Adrenal gland (tissue), 19 donors: Measurements from ENCODE around the gene PBLD. TPM values are rescaled to one million over a fixed set of nuclear protein-coding genes. Genes with fewer than 3 reads are reported as not detected.

Experiments
- DNase-seq, 7 donors: peaks; one replicate each; pipeline ENCODE4 v3.0.0-alpha.2; 2019 to 2020
- H3K27ac ChIP-seq, 5 donors: fragments of 200-600 bp; sonication (generic) in 4 of 5; 1 replicate in 3 of 5; 2 replicates in 2 of 5; pipeline versions ENCODE4 v1.5.1 to v1.8.0; 2016 to 2020; ENCODE audit warnings: mild to moderate bottlenecking in 1 of 5
- H3K27me3 ChIP-seq: fragments of 200-600 bp; 2 replicates; pipeline ENCODE4 v1.8.0; 2021
- H3K36me3 ChIP-seq, 2 donors: fragments of 200-600 bp; replicated peaks in 1 of 2; 1 replicate in 1 of 2; 2 replicates in 1 of 2; pipeline versions ENCODE4 v1.5.1 to v1.8.0; 2018 to 2022
- H3K4me1 ChIP-seq, 2 donors: fragments of 200-600 bp; replicated peaks in 1 of 2; 1 replicate in 1 of 2; 2 replicates in 1 of 2; pipeline versions ENCODE4 v1.5.1 to v1.8.0; 2018 to 2021
- H3K4me3 ChIP-seq, 4 donors: fragments of 200-600 bp; sonication (generic) in 3 of 4; one replicate each; pipeline ENCODE4 v1.5.1; 2016 to 2018
- H3K9me3 ChIP-seq, 3 donors: fragments of 200-600 bp; sonication (generic) in 1 of 3; replicated peaks in 1 of 3; 1 replicate in 2 of 3; 2 replicates in 1 of 3; pipeline versions ENCODE4 v1.5.1 to v1.8.0; 2016 to 2021
- POLR2A ChIP-seq, 2 donors: fragments of 450-650 bp; IDR thresholded peaks; one replicate each; pipeline ENCODE4 v1.6.1; 2017; ENCODE audit warnings: antibody characterized with exemption in 2 of 2, mild to moderate bottlenecking in 2 of 2, moderate library complexity in 1 of 2
- WGBS, 4 donors: extraction: QIAGEN DNeasy Blood & Tissue Kit in 2 of 4; methylation state at CpG; one replicate each; pipeline versions ENCODE4 v1.1.5 to v1.1.7; 2013 to 2017; 5-methylcytosine and 5-hydroxymethylcytosine counted together
- intact Hi-C, 2 donors: fragments of 100-400 bp; cut with DNase I; formaldehyde crosslinking; loops; one replicate each; pipeline versions ENCODE4 v1.14.1 to v1.15.0; 2022 to 2023
- long read RNA-seq, 10 donors: library from polyadenylated mRNA in 3 of 10; unstranded in 2 of 10; stranded (forward) in 1 of 10; transcript quantifications; one replicate each; pipeline ENCODE4 v2.0.0 and lab custom pipeline, GENCODE V29; 2021 to 2026
- polyA plus RNA-seq, 3 donors: library from polyadenylated mRNA; stranded (reverse); fragments of 200-250 nt in 2 of 3; fragments of 350-450 nt in 1 of 3; fragmentation: Illumina TruSeq in 1 of 3; extraction: RNeasy Lipid Tissue Mini Kit (QIAGEN cat#74804) in 1 of 3; gene quantifications; one replicate each; pipeline ENCODE4 v1.2.3, GENCODE V29; 2013 to 2014
- total RNA-seq, 9 donors: library from RNA; depleted of rRNA in 4 of 9; stranded (reverse); fragments of >200 nt in 4 of 9; fragments of 120-200 nt in 1 of 9; fragmentation: NEBNext Ultra II Directional in 1 of 9; extraction: Animal tissue kit (Norgen Biotek cat#: 25700) in 1 of 9; gene quantifications; one replicate each; pipeline versions ENCODE4 v1.1.0 to v1.2.4, GENCODE V29; 2013 to 2023
- TF ChIP-seq, protein P1 (sequence below), 6 experiments: fragments of 450-650 bp in 4 of 6; fragments of 200-600 bp in 2 of 6; sonication (generic) in 1 of 6; IDR thresholded peaks; 1 replicate in 5 of 6; 2 replicates in 1 of 6; pipeline versions ENCODE4 v1.5.1 to v1.8.0; 2016 to 2021; ENCODE audit warnings: antibody characterized with exemption in 6 of 6, mild to moderate bottlenecking in 2 of 6, moderate library complexity in 1 of 6
- donor health status: healthy with polysubstance abuse.
- donor health status: Bipolar disorder and iron deficiency.
- donor health status: DM: yes; HTN: yes; CAD: no.
- donor health status: DM: no; HTN: no; CAD: no.
- donor health status: DM: no; HTN: no; CAD: no.
- donor health status: DM: yes; HTN: yes; CAD: no.

The PBLD gene
- total RNA-seq (10 to 100 TPM; 11.6 to 32.9 (median 18.7) TPM), polyA plus RNA-seq (10 to 100 TPM in 1 of 3 donors, 1 to 10 TPM in 2; 6.8 to 20.0 (median 7.7) TPM)
- long read RNA-seq, donor 1, partial matches to known transcripts, result 106 of 145 reads
- long read RNA-seq, donor 1, other reads (novel, unspliced or antisense), result 38 of 145 reads
- long read RNA-seq, donor 2, partial matches to known transcripts, result 99 of 121 reads
- long read RNA-seq, donor 2, other reads (novel, unspliced or antisense), result 20 of 121 reads
- long read RNA-seq, donor 3, partial matches to known transcripts, result 0 of 1 reads
- long read RNA-seq, donor 3, other reads (novel, unspliced or antisense), result 0 of 1 reads
- long read RNA-seq, donor 4, partial matches to known transcripts, result 3 of 12 reads
- long read RNA-seq, donor 4, other reads (novel, unspliced or antisense), result 2 of 12 reads
- long read RNA-seq, donor 5, transcript PBLD-202 (10 exons, 2,165 nt), result major isoform, 17 of 47 reads
- long read RNA-seq, donor 5, transcript PBLD-204 (10 exons, 2,587 nt), result minor isoform, 15 of 47 reads
- long read RNA-seq, donor 5, partial matches to known transcripts, result 1 of 47 reads
- long read RNA-seq, donor 5, other reads (novel, unspliced or antisense), result 14 of 47 reads
- long read RNA-seq, donor 6, partial matches to known transcripts, result 1 of 4 reads
- long read RNA-seq, donor 6, other reads (novel, unspliced or antisense), result 1 of 4 reads
- long read RNA-seq, donor 7, partial matches to known transcripts, result 0 of 2 reads
- long read RNA-seq, donor 7, other reads (novel, unspliced or antisense), result 0 of 2 reads
- long read RNA-seq, donor 8, partial matches to known transcripts, result 0 of 2 reads
- long read RNA-seq, donor 8, other reads (novel, unspliced or antisense), result 0 of 2 reads
- long read RNA-seq, donor 9, partial matches to known transcripts, result 115 of 161 reads
- long read RNA-seq, donor 9, other reads (novel, unspliced or antisense), result 41 of 161 reads
- long read RNA-seq, donor 10, partial matches to known transcripts, result 0 of 1 reads
- long read RNA-seq, donor 10, other reads (novel, unspliced or antisense), result 0 of 1 reads

DNA sequence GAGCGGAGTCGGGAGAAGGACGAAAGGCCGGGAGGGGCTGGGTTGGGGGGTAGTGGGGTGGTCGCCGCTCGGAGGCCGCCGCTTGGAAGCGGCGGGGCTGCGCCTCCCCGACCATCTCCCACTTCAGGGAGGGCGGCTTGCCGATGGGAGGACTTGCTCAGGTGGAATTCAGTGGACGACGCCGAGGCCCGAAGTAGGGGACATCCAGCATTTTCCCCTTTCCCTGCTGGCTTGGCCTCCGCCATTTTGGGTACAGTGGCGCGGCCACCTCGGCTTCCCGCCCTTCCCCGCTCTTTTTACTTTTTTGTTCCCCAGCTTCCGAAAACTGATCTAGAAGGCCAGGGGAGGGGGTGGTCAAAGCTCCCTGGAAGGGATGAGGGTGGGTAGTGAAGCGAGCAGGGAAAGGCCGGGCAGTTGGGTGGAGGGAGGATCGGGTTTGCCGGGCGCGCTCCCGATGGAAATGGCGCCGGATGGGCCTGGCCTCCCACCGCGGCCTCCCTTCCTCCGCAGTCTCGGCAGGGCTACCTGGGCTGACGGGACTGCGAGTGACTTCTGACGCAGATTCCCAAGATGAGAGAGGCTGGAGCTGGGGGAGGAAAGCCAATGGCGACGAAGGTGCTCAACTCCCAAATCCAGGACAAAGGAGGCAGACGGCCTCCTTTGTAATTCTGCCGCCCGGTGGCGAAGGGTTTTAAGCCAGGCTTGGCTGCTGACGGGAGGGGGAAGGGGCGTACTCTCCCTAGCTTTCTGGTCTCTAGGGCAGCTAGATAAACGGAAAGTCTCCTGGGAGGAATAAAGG lies at the start of gene PBLD:
PBLD (minus strand) TSS at position 670 of the 799 bp plus-strand sequence. CDS start 26,084 bp downstream, outside the sequence.
- peaks cover 48 to 61% of the 10 kb centered on the region in 2 donors for H3K4me1 ChIP-seq
- TF ChIP-seq, protein P1, sequence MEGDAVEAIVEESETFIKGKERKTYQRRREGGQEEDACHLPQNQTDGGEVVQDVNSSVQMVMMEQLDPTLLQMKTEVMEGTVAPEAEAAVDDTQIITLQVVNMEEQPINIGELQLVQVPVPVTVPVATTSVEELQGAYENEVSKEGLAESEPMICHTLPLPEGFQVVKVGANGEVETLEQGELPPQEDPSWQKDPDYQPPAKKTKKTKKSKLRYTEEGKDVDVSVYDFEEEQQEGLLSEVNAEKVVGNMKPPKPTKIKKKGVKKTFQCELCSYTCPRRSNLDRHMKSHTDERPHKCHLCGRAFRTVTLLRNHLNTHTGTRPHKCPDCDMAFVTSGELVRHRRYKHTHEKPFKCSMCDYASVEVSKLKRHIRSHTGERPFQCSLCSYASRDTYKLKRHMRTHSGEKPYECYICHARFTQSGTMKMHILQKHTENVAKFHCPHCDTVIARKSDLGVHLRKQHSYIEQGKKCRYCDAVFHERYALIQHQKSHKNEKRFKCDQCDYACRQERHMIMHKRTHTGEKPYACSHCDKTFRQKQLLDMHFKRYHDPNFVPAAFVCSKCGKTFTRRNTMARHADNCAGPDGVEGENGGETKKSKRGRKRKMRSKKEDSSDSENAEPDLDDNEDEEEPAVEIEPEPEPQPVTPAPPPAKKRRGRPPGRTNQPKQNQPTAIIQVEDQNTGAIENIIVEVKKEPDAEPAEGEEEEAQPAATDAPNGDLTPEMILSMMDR (IDR thresholded peaks at IDR 0.05), result peak in 3 of 6 experiments; percentile 42 to 64 (median 53)
- TF ChIP-seq POLR2A (IDR thresholded peaks at IDR 0.05), result peak; percentile 87 to 94

DNA sequence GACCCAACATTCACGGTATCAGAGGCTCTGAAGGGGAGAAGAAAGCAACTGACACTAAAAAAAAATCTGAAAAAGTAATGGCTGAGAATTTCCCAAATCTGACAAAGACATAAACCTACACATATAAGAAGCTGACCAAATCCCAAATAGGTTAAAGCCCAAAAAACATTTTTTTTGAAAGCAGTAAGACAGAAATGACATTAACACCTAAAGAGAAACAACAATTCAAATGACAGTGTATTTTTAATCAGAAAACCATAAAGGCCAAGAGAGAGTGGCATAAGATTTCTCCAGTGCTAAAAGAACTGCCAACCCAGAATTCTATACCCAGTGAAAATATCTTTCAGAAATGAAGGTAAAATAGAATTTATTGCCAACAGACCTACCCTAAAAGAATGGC lies 38.9 kb upstream of the PBLD start:
- H3K36me3 ChIP-seq, result no peaks in the 10 kb centered on the region
- no peak overlapping the region for H3K4me3 ChIP-seq
- DNase-seq, result no peak
- 93 to 100% (median 98%) methylated on average over 1 of the region's 1 CpG for WGBS, 4 donors
- peaks cover 0 to 10% (median 0%) of the 10 kb centered on the region in 3 donors for H3K9me3 ChIP-seq
- H3K27ac ChIP-seq, result no peak overlapping the region
- no peaks in the 10 kb centered on the region for H3K4me1 ChIP-seq
- TF ChIP-seq, protein P1 (IDR thresholded peaks at IDR 0.05), result no peak
- TF ChIP-seq POLR2A (IDR thresholded peaks at IDR 0.05), result no peak
- intact Hi-C loops, result no loop called here
- no peaks in the 10 kb centered on the region for H3K27me3 ChIP-seq

More for the DNA sequence above, at the start of gene PBLD:
- H3K27ac ChIP-seq, result peak within 1 kb of the TSS; percentile 98 to 100 (median 99)
- no peaks in the 10 kb centered on the region for H3K9me3 ChIP-seq
- peak within 1 kb of the TSS; percentile 76 to 98 (median 84) for H3K4me3 ChIP-seq
- peak; percentile 78 to 89 (median 82) for DNase-seq
- no peaks in the 10 kb centered on the region for H3K36me3 ChIP-seq
- no peaks in the 10 kb centered on the region for H3K27me3 ChIP-seq
- 0 to 1% (median 0%) methylated on average over 35 to 51 of the region's 51 CpGs for WGBS, 4 donors
- intact Hi-C loops, result no loop called here

DNA sequence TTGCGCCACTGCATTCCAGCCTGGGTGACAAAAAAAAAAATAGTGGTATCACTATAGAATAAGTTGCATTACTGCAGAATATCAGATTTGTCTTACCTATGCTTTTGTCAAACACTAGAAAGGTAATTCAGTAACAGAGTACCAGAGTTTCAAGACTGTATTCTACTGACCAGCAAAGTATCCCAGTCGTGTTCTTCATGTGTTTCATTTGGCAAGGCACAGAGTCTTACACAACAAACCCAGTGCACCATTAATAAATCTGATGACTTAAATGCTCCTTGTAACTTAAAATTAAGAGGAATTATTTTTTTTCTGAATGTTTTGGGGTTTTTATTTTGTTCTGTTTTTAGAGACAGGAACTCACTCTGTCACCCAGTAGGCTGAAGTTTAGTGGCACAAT lies 34.4 kb upstream of the PBLD start:
- Histone ChIP-seq H3K27ac (no peak overlapping the region), H3K27me3 (no peaks in the 10 kb centered on the region), H3K36me3 (peaks cover 0 to 24% of the 10 kb centered on the region in 2 donors), H3K4me1 (no peaks in the 10 kb centered on the region), H3K4me3 (no peak overlapping the region), H3K9me3 (peaks cover 0 to 9% (median 0%) of the 10 kb centered on the region in 3 donors)
- WGBS, 4 donors, result 71 to 78% (median 78%) methylated on average over 2 of the region's 2 CpGs
- TF ChIP-seq, protein P1 (IDR thresholded peaks at IDR 0.05), result no peak
- no peak for TF ChIP-seq POLR2A (IDR thresholded peaks at IDR 0.05)
- no peak for DNase-seq
- intact Hi-C loops, result loop anchor here in 1 of 2 donors (10.0 kb wide), 1 partner anchor 382 kb away; no protein-coding TSS in a partner anchor
